Activated B cell treated with CpG ODN at 0.5 μM for 24 hours (primary cell): ENCODE results near the gene TTC7B. TPM values are rescaled to one million over a fixed set of nuclear protein-coding genes. Genes with fewer than 3 reads are reported as not detected.

Experiments used
- ATAC-seq: fragments of 200-7000 bp; cut with Tn5 transposase; one replicate; pipeline ENCODE4 v1.10.0; 2021; ENCODE audit warnings: low read depth, mild to moderate bottlenecking, moderate library complexity
- CTCF ChIA-PET: fragments of 350-600 bp; sonication (Branson Sonifier 250); formaldehyde crosslinking; loops from one replicate; lab custom pipeline; 2021; ENCODE audit warnings: antibody characterized with exemption; lab: Charles Lee
- POLR2A ChIA-PET: fragments of 350-600 bp; sonication (Branson Sonifier 250); formaldehyde crosslinking; loops from one replicate; lab custom pipeline; 2021; ENCODE audit warnings: antibody characterized with exemption; lab: Charles Lee
- DNase-seq: peaks from one replicate; pipeline ENCODE4 v3.0.0; 2022
- H3K27ac Mint-ChIP-seq: one replicate; pipeline ENCODE4 v1.8.0; 2020; ENCODE audit warnings: mixed read lengths
- H3K27me3 Mint-ChIP-seq: one replicate; pipeline ENCODE4 v1.8.0; 2021; ENCODE audit warnings: mixed read lengths
- H3K36me3 Mint-ChIP-seq: one replicate; pipeline ENCODE4 v1.8.0; 2021; ENCODE audit warnings: low read depth, mixed read lengths
- H3K4me1 Mint-ChIP-seq: one replicate; pipeline ENCODE4 v1.8.0; 2021; ENCODE audit warnings: mixed read lengths
- H3K4me3 Mint-ChIP-seq: one replicate; pipeline ENCODE4 v1.8.0; 2020; ENCODE audit warnings: mild to moderate bottlenecking, mixed read lengths
- H3K9me3 Mint-ChIP-seq: one replicate; pipeline ENCODE4 v1.8.0; 2020; ENCODE audit warnings: mixed read lengths
- CTCF ChIP-seq: fragments of 200-600 bp; IDR thresholded peaks from one replicate; pipeline ENCODE4 v1.8.0; 2022; ENCODE audit warnings: antibody characterized with exemption, mild to moderate bottlenecking
- intact Hi-C: fragments of 100-400 bp; cut with micrococcal nuclease; formaldehyde crosslinking; loops from one replicate; pipeline ENCODE4 v1.15.1; 2024
- total RNA-seq: library from RNA; stranded (reverse); gene quantifications from 2 replicates; pipeline ENCODE4 v1.2.3, GENCODE V29; 2022

TTC7B gene
- total RNA-seq, 1 donor from 2014 or later: 1.9 TPM

- POLR2A ChIA-PET: no interaction called here
- no peak overlapping the region for H3K4me3 Mint-ChIP-seq
- peaks cover 8% of the 10 kb centered on the region for H3K27me3 Mint-ChIP-seq
- intact Hi-C loops: no loop called here
- peaks cover 3% of the 10 kb centered on the region for H3K9me3 Mint-ChIP-seq
- no peaks in the 10 kb centered on the region for H3K4me1 Mint-ChIP-seq
- ATAC-seq: no peak
- DNase-seq: no peak
- no peak for TF ChIP-seq CTCF
- H3K36me3 Mint-ChIP-seq: no peaks in the 10 kb centered on the region
- no peak overlapping the region for H3K27ac Mint-ChIP-seq
- CTCF ChIA-PET: no interaction called here
Measured at GRCh38 chr14:90491911-90492531, 324.2 kb downstream of the TTC7B start.

- peaks cover 10% of the 10 kb centered on the region for H3K27me3 Mint-ChIP-seq
- ATAC-seq: no peak
- no peak for TF ChIP-seq CTCF
- no peak overlapping the region for H3K4me3 Mint-ChIP-seq
- intact Hi-C loops: no loop called here
- peaks cover 3% of the 10 kb centered on the region for H3K9me3 Mint-ChIP-seq
- H3K27ac Mint-ChIP-seq: no peak overlapping the region
- H3K36me3 Mint-ChIP-seq: no peaks in the 10 kb centered on the region
- ChIA-PET CTCF (no interaction called here), POLR2A (no interaction called here)
- H3K4me1 Mint-ChIP-seq: no peaks in the 10 kb centered on the region
- no peak for DNase-seq
Measured at GRCh38 chr14:90491221-90491885, 324.9 kb downstream of the TTC7B start.

GRCh38 chr14:90490720-90491050, 325.5 kb downstream of the TTC7B start:
- no peaks in the 10 kb centered on the region for H3K4me1 Mint-ChIP-seq
- H3K4me3 Mint-ChIP-seq: no peak overlapping the region
- TF ChIP-seq CTCF: no peak
- intact Hi-C loops: no loop called here
- H3K9me3 Mint-ChIP-seq: peaks cover 3% of the 10 kb centered on the region
- ATAC-seq (no peak), DNase-seq (no peak)
- peaks cover 10% of the 10 kb centered on the region for H3K27me3 Mint-ChIP-seq
- H3K36me3 Mint-ChIP-seq: no peaks in the 10 kb centered on the region
- ChIA-PET CTCF (no interaction called here), POLR2A (no interaction called here)
- H3K27ac Mint-ChIP-seq: no peak overlapping the region

GRCh38 chr14:90489916-90490719, 326.1 kb downstream of the TTC7B start:
- H3K27ac Mint-ChIP-seq: no peak overlapping the region
- no peaks in the 10 kb centered on the region for H3K36me3 Mint-ChIP-seq
- H3K27me3 Mint-ChIP-seq: peaks cover 10% of the 10 kb centered on the region
- no peak for TF ChIP-seq CTCF
- H3K4me3 Mint-ChIP-seq: no peak overlapping the region
- ChIA-PET CTCF (no interaction called here), POLR2A (no interaction called here)
- no peak for DNase-seq
- ATAC-seq: no peak
- peaks cover 3% of the 10 kb centered on the region for H3K9me3 Mint-ChIP-seq
- intact Hi-C loops: no loop called here
- H3K4me1 Mint-ChIP-seq: no peaks in the 10 kb centered on the region

GRCh38 chr14:90489306-90489705, 326.9 kb downstream of the TTC7B start:
- Mint-ChIP-seq H3K36me3 (no peaks in the 10 kb centered on the region), H3K27ac (no peak overlapping the region), H3K4me1 (no peaks in the 10 kb centered on the region), H3K9me3 (no peaks in the 10 kb centered on the region), H3K27me3 (peaks cover 9% of the 10 kb centered on the region), H3K4me3 (no peak overlapping the region)
- ChIA-PET POLR2A (no interaction called here), CTCF (no interaction called here)
- ATAC-seq (no peak), DNase-seq (no peak)
- intact Hi-C loops: no loop called here
- TF ChIP-seq CTCF: no peak
